Activated CD8-positive, alpha-beta memory T cell treated with anti-CD3 and anti-CD28 coated beads, Interleukin-2, amount 50 U/mL, for 1 hour (primary cell): ENCODE data around the gene HMGCS1.
"Not testable (repeated sequence)": the region's sequence is repeated elsewhere in the genome, so short reads cannot be mapped to it uniquely, and the experiment has no call there.

ENCODE experiments used
- DNase-seq: peaks from one replicate; pipeline ENCODE4 v3.0.0-alpha.2; 2020; ENCODE audit errors: extremely low read depth

Gene HMGCS1

GRCh38 chr5:43274435-43275114 lies 38.6 kb downstream of the HMGCS1 start:
- no peak for DNase-seq

- no peak for DNase-seq
Observed at GRCh38 chr5:43273552-43273951, 39.7 kb downstream of the HMGCS1 start.

GRCh38 chr5:43270645-43271044 lies 42.6 kb downstream of the HMGCS1 start:
- DNase-seq, result no peak

- no peak for DNase-seq
Observed at GRCh38 chr5:43268188-43268820, 44.9 kb downstream of the HMGCS1 start.

- not testable (repeated sequence) for DNase-seq
Observed at GRCh38 chr5:43262269-43262668, 50.9 kb downstream of the HMGCS1 start.

- DNase-seq, result no peak
Observed at GRCh38 chr5:43258116-43258515, 55.1 kb downstream of the HMGCS1 start.

GRCh38 chr5:43256261-43256966 lies 56.8 kb downstream of the HMGCS1 start:
- no peak for DNase-seq

GRCh38 chr5:43255704-43256103 lies 57.5 kb downstream of the HMGCS1 start:
- no peak for DNase-seq

GRCh38 chr5:43251754-43252153 lies 61.5 kb downstream of the HMGCS1 start:
- DNase-seq, result no peak

- no peak for DNase-seq
Observed at GRCh38 chr5:43245724-43246385, 67.4 kb downstream of the HMGCS1 start.

GRCh38 chr5:43244823-43245565 lies 68.2 kb downstream of the HMGCS1 start:
- DNase-seq, result no peak

- DNase-seq, result no peak
Observed at GRCh38 chr5:43243270-43243669, 69.9 kb downstream of the HMGCS1 start.

- DNase-seq, result no peak
Observed at GRCh38 chr5:43242196-43242595, 71.0 kb downstream of the HMGCS1 start.
